UCSD-AML1 (cell line): Measurements from ENCODE around the gene SYT15.
"Not testable (repeated sequence)": the region's sequence is repeated elsewhere in the genome, so short reads cannot be mapped to it uniquely, and the experiment has no call there.

Experiments
- DNase-seq: peaks from one replicate; lab custom pipeline; 2025; ENCODE audit not compliant: unreplicated experiment; lab: John Stamatoyannopoulos, UW

The SYT15 gene

GRCh38 chr10:46588221-46588620 is 9.3 kb downstream of the SYT15 start:
- DNase-seq: not testable (repeated sequence)

- DNase-seq: not testable (repeated sequence)
Observed at GRCh38 chr10:46589589-46589988, 10.7 kb downstream of the SYT15 start.

GRCh38 chr10:46591053-46591452 is 12.1 kb downstream of the SYT15 start:
- not testable (repeated sequence) for DNase-seq

- not testable (repeated sequence) for DNase-seq
Observed at GRCh38 chr10:46593307-46593706, 14.4 kb downstream of the SYT15 start.

- not testable (repeated sequence) for DNase-seq
Observed at GRCh38 chr10:46594453-46595063, 15.6 kb downstream of the SYT15 start.

- DNase-seq: not testable (repeated sequence)
Observed at GRCh38 chr10:46596570-46596969, 17.6 kb downstream of the SYT15 start.

- not testable (repeated sequence) for DNase-seq
Observed at GRCh38 chr10:46597616-46598246, 18.8 kb downstream of the SYT15 start.

- DNase-seq: not testable (repeated sequence)
Observed at GRCh38 chr10:46600516-46600915, 21.6 kb downstream of the SYT15 start.

- DNase-seq: not testable (repeated sequence)
Observed at GRCh38 chr10:46615540-46615939, 36.6 kb downstream of the SYT15 start.

- DNase-seq: not testable (repeated sequence)
Observed at GRCh38 chr10:46616227-46616626, 37.3 kb downstream of the SYT15 start.

- DNase-seq: not testable (repeated sequence)
Observed at GRCh38 chr10:46617134-46617533, 38.2 kb downstream of the SYT15 start.

- not testable (repeated sequence) for DNase-seq
Observed at GRCh38 chr10:46617913-46618312, 39.0 kb downstream of the SYT15 start.

GRCh38 chr10:46623899-46624654 is 45.1 kb downstream of the SYT15 start:
- DNase-seq: not testable (repeated sequence)

- not testable (repeated sequence) for DNase-seq
Observed at GRCh38 chr10:46629805-46630204, 50.9 kb downstream of the SYT15 start.

- not testable (repeated sequence) for DNase-seq
Observed at GRCh38 chr10:46630816-46631215, 51.9 kb downstream of the SYT15 start.

- DNase-seq: not testable (repeated sequence)
Observed at GRCh38 chr10:46631683-46632082, 52.8 kb downstream of the SYT15 start.

- not testable (repeated sequence) for DNase-seq
Observed at GRCh38 chr10:46634698-46635097, 55.8 kb downstream of the SYT15 start.

GRCh38 chr10:46635364-46635959 is 56.5 kb downstream of the SYT15 start:
- not testable (repeated sequence) for DNase-seq

GRCh38 chr10:46640005-46640404 is 61.1 kb downstream of the SYT15 start:
- DNase-seq: not testable (repeated sequence)
